ENCODE results near the gene CSTB.

Gene CSTB

DNA sequence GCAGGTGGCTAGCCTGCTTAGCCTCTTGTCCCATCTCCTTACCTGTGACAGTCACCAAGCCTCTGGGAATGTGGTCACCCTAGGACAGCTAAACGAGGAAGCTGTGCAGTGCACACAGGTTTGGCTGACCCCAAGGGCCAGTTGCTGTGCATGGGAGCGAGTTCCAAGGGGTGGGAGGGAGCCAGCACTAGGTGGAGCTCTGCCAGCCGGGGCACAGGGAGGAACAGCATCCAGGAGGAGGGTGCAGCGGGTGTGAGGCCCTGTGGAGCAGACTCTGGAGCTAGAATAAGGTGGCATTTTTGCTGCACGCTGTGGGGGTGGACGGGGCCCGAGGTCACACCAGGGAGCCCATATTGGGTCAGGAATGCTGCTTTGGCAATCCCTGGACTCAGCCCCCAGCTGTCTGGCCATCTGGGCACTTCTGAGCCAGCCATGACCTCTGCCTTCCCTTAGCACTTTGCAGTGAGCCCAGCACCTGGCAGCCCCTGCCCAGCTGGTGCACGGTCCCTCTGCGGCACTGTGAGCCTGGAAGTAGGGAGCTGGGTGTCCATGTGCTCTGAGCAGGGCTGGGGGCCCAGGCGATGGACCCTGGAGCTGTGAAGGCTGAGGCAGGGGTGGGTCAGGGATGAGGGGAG, 48.5 kb downstream of the CSTB start:
- DNase-seq: no peak

DNA sequence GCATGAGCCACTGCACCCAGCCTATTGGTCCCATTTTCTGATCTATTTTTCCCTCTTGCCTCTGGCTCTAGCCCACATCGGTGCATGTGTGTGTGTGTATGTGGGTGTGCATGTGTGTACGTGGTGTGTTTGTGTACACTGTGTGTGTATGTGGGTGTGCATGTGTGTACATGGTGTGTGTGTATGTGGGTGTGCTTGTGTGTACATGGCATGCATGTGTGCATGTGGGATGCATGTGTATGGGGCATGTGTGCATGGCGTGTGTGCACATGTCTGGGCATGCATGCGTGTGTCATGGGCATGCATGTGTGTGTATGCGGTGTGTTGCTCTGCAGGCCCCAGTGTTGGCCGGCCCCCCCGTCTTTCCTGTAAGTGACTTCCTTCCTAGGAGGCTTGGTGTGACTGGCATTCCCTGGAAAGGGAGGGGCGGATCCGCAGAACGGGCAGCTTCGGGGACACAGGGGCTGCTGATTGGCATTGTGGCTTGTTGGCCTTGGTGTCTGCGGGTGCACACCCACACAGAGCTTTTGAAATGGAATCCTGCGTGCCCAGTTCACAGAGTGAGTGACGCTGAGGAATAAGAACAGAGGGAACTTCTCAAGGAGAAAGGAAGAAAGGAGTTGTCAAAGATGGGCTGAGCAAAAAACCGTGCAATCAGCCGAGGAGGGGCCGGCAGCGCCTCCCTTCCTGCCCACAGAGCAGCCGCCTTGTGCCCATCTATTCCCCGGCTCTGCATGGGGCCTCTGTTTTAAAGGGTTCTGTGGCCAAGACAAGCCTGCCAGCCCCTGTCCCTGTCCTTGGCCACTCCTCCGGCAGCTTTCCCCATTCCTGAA, 49.2 kb downstream of the CSTB start:
- DNase-seq: no peak
